GM20000 (cell line): ENCODE data around the gene IGF1R.
A peak's percentile ranks its signal among the peaks of the same experiment; 100 is the strongest.

Experiments
- DNase-seq: peaks from one replicate; pipeline ENCODE4 v3.0.0; 2012; ENCODE audit warnings: low spot score
- CTCF ChIP-seq: IDR thresholded peaks from 2 replicates; pipeline ENCODE4 v1.5.1; 2012; ENCODE audit warnings: mild to moderate bottlenecking, control low read depth; ENCODE audit errors: extremely low read depth, missing control alignments

IGF1R gene

DNA sequence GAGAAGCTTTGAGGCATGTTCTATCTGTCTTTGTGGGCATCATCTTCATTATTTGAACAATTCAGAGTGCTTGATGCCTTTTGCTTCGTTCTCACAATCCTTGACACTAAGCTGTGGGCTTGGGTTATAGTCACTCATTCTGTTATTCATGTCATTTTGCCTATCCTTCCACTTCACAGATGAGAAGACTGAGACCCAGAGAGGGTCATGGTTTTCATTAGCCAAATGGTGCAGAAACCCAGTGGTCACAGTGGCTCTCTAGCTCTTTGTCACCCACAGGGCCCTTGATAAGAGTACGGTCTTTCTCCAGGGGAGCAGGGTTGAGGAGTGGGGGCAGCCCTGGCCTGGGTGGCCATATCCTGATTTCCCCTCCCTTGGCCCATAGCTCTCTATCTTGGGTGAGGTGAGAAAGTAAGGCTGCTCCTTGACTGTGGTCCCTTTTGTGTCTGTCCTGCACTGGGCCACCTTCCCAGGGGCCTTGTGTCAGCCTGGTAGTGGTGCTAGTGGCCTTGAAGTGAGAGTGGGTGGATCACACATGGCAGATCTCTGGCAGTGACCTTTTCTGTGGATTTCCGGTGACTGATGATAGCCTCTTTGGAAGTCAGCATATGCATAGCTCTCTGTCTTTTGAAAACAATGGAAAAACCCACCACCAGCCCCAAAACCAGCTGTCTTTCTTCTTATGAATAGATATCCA is 130.1 kb downstream of the IGF1R start:
- DNase-seq = no peak
- TF ChIP-seq CTCF = no peak

DNA sequence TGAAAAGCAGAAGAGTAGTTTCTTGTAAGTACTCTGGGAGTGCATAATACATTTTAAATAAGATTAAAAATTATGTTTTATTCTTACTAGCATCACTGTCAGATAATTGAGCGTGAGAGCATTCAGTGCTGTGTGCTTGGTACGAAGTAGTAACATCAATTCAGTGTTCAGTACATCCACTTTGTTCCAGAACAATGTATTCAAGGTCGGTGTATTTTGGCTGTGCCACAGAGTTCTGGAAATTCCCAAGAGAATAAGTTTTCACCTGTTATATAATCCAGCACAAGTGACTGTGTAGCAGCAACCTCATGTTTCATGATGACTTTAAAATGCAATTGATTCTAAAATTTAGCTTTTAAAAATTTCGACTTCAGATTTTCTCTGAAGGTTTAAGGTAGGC is 130.6 kb downstream of the IGF1R start:
- no peak for DNase-seq
- TF ChIP-seq CTCF = no peak

GRCh38 chr15:98779463-98780071 is 131.2 kb downstream of the IGF1R start:
- DNase-seq = peak; percentile 75
- TF ChIP-seq CTCF = peak; percentile 95

DNA sequence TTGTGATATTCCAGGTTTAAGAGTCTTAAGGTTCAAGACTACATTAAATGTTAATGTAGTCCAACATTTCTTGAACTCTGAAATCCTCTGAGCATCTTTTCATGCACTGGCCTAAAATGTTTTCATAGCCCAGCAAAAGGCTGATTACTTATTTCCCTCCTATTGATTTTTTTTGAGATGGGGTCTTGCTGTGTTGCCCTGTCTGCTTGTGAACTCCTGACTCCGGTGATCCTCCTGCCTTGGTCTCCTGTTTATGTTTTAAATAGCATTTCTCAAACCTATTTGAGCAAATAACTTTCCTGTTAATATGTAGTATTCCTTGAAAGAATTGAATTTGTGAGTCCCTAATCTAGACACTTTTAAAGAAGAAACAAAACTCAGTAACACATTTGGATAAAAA is 133.5 kb downstream of the IGF1R start:
- no peak for TF ChIP-seq CTCF

DNA sequence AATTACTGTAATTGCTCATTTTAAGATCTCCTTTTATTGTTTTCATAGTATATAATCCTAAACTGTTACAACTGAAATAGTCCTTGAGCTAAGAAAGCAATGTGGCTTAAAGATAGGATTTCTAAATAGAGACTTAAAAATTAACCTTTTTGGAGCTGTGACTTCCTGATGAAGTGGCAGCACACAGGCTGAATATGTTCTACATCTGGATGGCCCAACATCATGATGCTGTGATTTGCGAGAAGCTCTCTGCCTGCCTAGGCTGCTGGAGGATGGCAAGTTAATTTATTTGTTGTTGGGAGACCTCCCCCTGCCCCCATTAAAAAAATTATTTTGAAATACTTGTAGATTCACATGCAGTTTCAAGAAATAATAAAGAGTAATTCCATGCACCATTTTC is 134.5 kb downstream of the IGF1R start:
- no peak for DNase-seq
- no peak for TF ChIP-seq CTCF

More for the DNA sequence above, 133.5 kb downstream of the IGF1R start:
- DNase-seq = no peak

DNA sequence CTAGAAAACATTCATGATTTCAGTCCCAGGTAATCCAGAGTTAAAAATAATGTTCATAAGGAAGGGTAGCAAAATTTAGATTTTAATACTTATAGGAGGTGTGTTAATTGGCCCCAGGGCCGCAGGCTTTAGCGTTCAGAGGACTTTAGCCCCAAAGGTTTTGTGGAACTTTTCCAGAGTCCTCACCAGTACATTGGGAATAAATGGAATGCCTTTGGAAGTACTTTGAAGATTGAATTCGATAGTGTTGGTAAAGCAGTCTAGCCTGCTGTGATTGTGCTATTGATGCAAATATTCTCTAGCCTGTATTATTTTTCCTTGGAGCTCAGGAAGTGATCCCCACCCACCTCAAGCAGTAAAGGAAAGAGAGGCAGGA is 137.1 kb downstream of the IGF1R start:
- no peak for DNase-seq
- TF ChIP-seq CTCF = no peak

GRCh38 chr15:98785807-98786621 is 137.7 kb downstream of the IGF1R start:
- no peak for DNase-seq
- no peak for TF ChIP-seq CTCF
